GM18858 (cell line): Measurements from ENCODE around the gene SDF2L1.
"Not testable (repeated sequence)": the region's sequence is repeated elsewhere in the genome, so short reads cannot be mapped to it uniquely, and the experiment has no call there.

Experiments
- ATAC-seq: cut with Tn5 transposase; IDR thresholded peaks from one replicate; pipeline ENCODE4 v1.9.1; 2021; ENCODE audit not compliant: unreplicated experiment

SDF2L1 gene

GRCh38 chr22:21641789-21642583, at the start of gene SDF2L1:
TSS of gene SDF2L1 (plus strand) at chr22:21642302. CDS start at chr22:21642337, 35 bp downstream.
- ATAC-seq = peak; percentile 82

GRCh38 chr22:21592422-21592821, 49.7 kb upstream of the SDF2L1 start:
- ATAC-seq = no peak

GRCh38 chr22:21593406-21594232, 48.5 kb upstream of the SDF2L1 start:
- no peak for ATAC-seq

- no peak for ATAC-seq
These were observed 47.1 kb upstream of the SDF2L1 start for GRCh38 chr22:21594865-21595452.

GRCh38 chr22:21596356-21597135, 45.6 kb upstream of the SDF2L1 start:
- ATAC-seq = not testable (repeated sequence)

GRCh38 chr22:21598302-21598701, 43.8 kb upstream of the SDF2L1 start:
- ATAC-seq = no peak

- no peak for ATAC-seq
These were observed 42.8 kb upstream of the SDF2L1 start for GRCh38 chr22:21599053-21599893.

- ATAC-seq = no peak
These were observed 39.5 kb upstream of the SDF2L1 start for GRCh38 chr22:21602579-21602978.

GRCh38 chr22:21603973-21604372, 38.1 kb upstream of the SDF2L1 start:
- no peak for ATAC-seq

GRCh38 chr22:21605887-21606564, 36.1 kb upstream of the SDF2L1 start:
- ATAC-seq = no peak

- ATAC-seq = no peak
These were observed 35.3 kb upstream of the SDF2L1 start for GRCh38 chr22:21606775-21607174.

GRCh38 chr22:21609556-21610157, 32.4 kb upstream of the SDF2L1 start:
- ATAC-seq = not testable (repeated sequence)

GRCh38 chr22:21611210-21611977, 30.7 kb upstream of the SDF2L1 start:
- ATAC-seq = no peak

- no peak for ATAC-seq
These were observed 29.2 kb upstream of the SDF2L1 start for GRCh38 chr22:21612858-21613257.

GRCh38 chr22:21613553-21614233, 28.4 kb upstream of the SDF2L1 start:
- no peak for ATAC-seq

- ATAC-seq = no peak
These were observed 26.4 kb upstream of the SDF2L1 start for GRCh38 chr22:21615731-21616130.

- ATAC-seq = not testable (repeated sequence)
These were observed 24.8 kb upstream of the SDF2L1 start for GRCh38 chr22:21617337-21617736.

- no peak for ATAC-seq
These were observed 21.1 kb upstream of the SDF2L1 start for GRCh38 chr22:21621025-21621424.
